ENCODE results near the gene PRKCZ.
"Not testable (repeated sequence)": the region's sequence is repeated elsewhere in the genome, so short reads cannot be mapped to it uniquely, and the experiment has no call there.

Gene PRKCZ

DNA sequence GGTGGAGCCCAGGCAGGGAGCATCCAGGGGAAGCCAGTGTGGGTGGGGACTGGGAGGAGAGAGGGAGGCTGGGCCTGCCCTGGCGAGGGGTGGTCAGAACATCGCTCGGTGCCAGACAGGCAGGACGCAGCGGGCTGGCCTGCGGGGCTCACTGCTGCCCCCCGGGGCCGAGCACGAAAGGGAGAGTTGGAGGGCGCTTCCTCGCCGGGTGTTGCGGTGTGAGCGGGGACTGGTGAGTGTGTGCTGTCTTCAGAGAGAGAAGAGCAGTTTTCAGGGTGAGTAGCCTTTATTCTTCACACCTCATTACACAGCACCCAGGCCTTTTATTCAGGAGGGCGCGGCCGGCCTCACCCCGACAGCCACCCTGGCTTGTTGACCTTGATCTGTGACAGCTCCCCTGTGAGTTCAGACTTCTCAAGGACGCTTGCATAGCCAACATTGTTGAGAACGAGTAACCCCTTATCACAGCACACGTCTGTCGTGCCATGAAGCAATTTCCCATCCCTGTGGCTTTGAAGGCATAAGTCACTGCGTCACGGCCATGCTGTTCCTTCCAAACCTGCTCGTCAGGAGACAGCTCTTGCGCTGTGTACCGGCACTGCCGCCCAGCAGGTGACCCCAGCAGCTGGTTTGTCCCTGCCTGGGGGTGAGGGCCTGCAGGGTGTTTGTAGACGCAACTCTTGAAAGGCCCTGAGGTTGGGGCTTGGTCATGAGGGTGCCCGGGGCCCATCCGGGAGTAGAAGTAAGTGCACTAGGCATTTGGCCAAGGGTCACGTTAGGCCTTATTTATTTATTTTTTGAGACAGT, 54.6 kb downstream of the PRKCZ start:
- no peak for DNase-seq

DNA sequence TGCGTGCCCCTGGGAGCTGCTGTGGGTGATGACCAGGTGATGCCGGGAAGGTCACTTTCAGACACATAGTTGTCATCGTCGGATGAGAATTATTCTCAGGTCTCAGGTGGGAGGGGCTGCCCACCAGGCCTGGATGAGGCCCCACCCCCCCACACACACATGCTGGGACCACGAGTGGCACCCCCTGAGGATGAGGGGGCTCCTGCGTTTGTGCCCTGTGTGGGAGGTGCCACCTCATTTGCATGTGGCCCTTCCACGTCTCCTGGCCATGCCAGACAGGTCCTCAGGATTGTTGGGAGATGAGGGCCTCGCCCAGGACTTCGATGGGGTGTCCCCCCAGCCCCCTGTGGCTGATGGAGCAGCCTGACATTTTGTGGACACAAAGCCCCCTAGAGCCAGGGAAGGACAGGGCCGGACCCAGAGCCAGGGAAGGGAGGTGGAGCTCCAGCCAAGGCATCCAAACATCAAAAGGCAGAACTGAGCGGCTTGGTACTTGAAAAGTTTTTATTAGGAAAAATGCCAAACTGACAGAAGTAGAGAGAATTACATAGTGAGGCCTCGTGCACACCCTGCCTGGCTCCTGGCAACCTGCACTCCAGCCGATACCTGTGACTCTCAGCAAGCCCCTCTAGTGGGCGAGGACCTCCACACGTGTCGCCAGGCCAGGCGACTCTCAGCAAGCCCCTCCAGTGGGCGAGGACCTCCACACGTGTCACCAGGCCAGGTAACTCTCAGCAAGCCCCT, 55.7 kb downstream of the PRKCZ start:
- no peak for DNase-seq

DNA sequence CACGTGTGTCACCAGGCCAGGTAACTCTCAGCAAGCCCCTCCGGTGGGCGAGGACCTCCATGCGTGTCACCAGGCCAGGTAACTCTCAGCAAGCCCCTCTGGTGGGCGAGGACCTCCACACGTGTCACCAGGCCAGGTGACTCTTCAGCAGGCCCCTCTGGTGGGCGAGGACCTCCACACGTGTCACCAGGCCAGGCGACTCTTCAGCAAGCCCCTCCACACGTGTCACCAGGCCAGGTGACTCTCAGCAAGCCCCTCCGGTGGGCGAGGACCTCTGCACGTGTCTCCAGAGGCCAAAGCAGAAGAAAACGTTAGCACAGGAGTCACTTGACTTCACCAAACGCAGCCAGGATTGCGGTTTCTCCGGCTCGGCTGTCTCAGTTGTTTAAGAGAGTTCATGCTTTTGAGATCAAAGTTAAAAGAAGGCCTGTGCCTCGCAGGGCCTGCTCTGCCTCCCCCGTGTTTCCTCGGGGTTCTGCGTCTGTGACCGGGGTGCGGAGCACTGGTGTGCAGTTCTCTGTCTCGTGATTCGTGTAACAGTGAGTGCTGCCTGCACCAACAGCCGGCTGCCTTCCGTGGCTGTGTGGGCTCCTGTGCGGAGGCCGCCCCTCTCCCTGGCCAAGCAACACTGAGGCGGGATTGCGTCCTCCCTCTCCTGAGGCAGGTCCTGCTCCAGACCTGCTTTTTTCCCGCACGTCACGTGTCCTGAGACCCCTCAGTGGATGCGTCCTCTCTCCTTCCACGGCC, 56.6 kb downstream of the PRKCZ start:
- DNase-seq, result no peak

DNA sequence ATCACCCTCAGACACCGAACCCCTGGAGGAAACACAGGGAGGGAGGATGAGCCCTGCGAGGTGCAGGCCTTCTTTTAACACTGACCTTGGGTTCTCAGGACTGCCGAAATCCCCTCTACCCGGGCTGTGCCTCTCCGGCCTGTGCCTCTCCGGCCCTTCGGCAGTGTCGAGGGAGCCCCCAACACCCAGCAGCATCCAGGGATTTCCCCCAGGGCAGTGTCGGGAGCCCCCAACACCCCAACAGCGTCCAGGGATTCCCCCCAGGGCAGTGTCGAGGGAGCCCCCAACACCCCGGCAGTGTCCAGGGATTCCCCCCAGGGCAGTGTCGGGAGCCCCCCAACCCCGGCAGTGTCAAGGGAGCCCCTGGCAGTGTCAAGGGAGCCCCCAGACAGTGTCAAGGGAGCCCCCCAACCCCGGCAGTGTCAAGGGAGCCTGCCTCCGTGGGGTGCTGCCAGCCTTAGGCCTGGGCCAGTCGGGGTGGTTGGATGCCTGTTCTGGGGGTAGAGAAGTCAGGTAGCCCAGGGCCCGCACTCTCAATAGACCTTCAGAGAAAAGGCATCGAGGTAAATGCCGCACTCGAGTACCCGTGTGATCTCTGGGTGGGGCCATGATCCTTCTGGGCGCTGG, 57.5 kb downstream of the PRKCZ start:
- no peak for DNase-seq

DNA sequence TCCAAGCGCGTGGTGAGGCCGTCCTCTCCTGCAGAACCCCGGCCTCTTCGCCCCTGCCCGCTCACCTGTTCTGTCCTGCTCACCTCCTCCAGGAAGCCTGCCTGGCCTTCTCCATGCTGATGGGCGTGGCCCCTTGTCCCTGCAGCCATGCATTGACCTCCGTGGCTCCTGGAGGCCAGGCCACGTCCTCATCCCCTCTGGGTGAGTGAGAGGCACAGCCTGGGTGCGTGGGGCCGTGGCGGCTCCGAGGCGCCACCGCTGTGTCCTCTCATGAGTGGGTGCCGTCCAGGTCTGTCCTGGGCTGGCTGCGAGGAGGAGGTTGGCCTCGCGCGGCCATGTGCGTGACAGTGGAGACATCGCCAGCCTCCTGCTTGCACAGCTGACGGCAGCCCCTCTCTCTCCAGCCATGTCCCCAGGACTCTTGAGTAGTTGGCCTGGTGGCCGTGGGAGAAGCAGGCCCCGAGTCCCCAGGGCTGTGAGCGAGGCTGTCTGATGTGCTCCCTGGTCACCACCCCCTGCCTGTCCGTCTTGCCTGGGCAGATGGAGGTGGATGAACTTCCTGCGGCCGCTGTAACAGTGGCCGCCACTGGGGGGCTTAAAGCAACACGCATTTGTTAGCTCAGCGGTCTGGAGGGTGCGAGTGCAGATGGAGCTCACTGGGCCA, 58.1 kb downstream of the PRKCZ start:
- no peak for DNase-seq

DNA sequence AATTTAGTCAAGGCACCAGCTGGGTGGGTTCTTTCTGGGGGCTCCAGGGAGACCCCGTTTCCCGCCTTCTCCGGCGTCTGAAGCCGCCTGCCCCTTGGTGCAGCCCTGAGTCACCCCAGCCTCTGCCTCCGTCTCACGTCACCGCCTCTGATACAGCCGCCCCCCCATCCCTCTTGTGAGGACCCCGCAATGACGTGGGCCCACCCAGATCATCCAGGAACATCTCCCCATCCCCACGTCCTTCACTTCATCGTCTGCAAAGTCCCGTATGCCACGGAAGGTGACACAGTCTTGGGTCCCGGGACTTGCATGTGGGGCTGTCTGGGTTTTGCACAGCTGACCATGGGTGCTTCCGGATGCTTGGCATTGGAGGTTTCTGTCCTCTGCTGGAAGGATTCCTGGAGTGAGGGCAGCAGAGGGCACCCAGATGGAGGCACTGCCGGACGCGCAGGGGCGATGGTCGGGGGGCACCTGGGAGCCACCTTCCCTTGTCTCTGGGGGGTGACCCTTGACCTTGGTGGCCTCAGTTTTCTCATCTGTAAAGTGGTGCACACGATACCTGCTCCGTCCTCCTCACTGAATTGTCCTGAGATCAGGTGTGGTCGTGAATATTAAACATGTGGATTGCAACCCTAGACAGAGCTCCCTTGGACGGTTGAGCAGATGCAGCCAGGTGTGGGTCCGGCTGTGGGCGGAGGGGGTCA, 58.8 kb downstream of the PRKCZ start:
- DNase-seq, result no peak

DNA sequence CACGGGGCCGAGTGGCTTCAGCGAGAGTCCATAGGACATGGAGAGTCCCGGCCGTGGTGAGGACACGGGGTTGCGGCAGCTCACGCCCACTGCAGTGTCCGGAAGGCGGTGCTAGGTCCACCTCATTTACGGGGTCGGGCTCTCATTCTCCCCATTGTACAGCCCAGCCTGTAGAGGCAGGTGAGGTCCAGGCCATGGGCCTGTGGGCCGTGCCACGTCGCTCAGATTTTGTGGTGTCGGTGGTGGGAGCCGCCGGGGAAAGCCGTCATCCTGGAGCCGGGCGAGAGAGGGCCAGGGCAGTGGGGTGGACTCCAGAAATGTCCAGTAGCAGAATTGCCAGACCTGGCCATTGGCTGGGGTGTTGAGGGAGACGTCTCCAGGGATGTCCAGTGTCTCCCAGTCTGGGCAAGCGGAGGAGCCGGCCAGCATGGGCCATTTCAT, 59.4 kb downstream of the PRKCZ start:
- DNase-seq, result no peak

DNA sequence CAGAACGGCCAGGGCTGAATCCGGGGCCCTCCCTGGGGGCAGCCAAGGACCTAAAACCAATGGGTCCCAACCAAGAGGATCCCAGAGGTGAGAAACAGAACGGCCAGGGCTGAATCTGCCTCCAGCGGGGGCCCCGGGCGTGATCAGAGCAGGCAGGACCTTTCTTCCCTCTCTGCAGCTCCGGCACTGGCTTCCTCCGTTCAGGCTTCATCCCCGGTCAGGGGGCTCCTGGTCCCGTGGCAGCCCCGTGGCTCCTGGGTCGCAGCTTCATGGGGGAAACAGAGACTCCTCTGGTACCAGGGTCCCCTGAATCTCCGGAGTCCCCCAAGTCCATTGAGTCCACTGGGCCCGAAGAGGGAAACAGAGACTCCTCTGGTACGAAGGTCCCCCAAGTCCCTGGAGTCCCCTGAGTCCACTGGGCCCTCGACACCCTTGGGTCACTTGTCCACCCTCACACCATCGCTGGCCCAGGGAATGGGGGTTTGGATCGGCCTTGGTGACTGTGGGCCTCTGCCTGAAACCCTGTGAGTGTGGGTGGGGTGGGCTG, 60.1 kb downstream of the PRKCZ start:
- DNase-seq, result no peak

DNA sequence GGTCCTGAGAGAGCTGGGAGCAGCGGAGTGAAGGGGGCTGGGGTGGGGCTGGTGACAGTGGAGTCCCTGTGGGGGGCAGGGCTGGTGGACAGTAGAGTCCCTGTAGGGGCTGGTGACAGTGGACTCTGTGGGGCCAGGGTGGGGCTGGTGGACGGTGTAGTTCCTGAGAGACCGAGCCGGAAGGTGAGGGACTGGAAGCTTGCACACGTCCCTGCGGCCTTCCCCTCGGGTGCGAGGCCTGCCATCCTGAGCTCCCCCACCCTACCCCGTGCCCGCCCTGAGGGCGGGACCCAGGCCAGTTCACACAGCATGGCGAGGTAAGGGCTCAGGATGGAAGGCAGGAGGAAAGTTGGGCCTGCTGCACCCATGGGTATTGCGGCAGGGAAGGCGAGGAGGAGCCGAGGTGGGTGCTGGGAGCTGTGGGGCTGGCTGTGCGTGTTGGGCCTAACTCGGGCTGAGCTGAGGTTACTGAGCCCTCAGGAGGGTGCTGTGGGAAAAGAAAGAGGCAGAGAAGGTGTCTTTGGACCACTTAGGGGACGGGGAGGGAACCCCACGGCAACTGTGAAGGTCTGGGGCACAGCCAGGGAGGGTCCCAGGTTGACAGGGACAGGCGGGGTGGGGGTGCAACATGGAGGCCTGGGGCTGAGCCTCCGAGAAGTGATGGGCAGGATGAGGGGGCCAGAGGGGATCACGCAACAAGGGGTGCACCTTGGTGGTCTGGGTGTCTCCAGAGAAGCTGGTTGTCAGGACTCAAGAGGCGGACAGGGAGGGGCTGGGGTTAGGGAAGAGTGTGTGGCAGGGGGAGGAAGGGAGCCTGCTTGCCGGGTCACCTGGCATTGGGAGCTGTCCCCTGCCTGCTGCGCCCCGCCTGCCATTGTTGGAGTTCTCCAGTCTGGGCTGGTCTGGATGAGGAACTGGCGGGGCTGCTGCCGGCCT, 60.8 kb downstream of the PRKCZ start:
- no peak for DNase-seq

DNA sequence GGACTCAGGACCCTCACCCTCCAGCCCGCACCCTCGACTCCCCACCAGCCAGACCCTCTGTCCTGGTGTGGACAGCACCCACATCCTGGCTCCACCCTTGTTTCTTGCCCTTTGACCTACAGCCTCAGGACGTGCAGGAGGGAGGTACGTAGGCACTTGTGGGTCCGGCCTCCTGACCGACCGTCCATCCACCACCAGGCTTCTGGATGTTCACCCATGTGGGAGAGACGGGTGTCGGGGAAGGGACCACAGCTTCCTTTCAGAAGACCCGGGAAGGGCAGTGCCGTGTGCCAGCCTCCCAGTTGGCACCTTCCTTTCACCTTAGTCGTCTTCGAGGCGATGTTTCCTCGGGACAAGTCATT, 61.4 kb downstream of the PRKCZ start:
- DNase-seq, result no peak

DNA sequence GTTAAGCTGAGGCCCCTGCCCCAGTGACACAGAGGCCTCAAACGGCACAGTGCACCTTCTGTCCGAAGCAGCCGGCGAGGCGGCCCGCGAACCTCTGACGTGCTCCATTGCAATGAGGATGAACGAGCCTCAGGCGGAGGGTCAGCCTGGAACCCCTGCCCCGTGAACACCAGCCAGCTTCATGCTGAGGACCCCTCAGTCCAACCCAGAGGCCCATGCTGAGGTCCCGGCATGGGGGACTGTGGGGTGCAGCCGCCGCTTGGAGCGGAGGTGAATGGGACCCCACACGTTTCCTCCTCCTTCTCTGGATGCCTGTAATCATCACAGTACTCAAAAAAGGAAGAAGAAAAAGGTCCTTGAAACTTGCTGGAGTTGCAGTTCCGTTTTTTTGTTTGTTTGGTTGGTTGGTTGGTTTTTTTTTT, 62.1 kb downstream of the PRKCZ start:
- no peak for DNase-seq

DNA sequence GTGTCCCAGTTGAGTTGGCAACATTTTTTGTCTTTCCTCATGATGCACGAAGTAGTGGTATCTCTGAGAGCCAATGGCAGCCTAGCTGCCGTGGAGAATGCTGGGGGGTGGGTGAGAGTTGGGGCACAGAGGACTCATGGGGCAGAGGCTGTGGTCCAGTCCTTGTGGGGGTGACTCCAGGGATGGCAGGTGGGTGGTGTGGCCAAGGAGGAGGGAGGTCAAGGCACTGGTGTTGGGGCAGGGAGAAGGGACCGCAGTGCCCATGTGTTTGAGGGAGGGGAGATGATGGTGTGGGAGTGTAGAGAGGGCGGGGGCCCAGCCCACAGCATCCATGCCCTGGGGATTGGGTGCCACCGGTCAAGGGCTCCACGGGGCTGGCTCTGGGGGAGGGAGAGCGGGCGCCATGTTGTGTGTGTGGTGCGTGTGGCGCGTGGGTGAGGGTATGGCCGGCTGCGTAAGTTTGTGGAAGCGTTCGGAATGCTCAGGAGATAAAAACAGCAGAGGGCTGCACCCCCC, 63.5 kb downstream of the PRKCZ start:
- no peak for DNase-seq

DNA sequence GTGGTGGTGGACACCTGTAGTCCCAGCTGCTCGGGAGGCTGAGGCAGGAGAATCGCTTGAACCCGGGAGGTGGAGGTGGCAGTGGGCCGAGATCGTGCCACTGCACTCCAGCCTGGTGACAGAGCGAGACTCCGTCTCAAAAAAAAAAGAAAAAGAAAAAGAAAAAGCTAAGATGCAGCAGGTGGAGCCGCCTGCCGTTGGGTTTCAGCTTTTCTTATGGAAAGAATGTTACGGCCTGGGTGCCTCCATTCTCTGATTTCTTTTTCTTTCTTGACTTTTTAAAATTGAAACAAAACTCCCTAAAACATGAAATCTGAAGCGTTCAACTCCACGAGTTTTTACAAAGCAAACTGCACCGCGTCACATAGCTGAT, 64.4 kb downstream of the PRKCZ start:
- DNase-seq, result not testable (repeated sequence)

DNA sequence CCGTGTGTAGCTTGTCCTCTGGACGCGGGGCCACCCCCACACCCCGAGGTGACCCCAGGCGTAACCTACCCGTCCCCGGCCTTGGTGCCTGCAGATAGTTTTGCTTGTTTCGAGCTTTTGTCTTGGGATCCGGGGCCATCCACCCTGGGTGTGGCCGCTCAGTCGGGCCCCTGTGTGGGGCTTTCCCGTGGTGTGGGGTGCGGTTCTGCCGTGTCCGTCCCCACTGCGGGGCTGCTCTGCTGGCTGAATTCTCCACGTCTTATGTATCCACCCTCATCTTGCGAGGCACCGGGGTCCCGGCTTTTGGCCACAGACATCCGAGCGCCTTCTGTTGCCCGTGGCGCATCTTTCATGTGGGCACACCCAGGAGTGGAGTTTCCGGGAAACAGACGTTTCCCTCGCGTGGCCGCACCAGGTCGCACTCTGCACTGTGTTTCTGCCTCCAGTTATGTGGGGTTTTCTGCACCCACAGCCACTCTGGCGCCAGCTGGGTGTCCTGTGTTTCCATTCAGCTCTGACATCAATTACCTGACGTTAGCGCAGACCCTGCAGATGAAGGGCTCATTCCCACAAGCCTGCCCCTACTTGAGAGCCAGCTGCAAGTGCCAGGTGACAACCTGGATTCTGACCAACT, 64.9 kb downstream of the PRKCZ start:
- no peak for DNase-seq

DNA sequence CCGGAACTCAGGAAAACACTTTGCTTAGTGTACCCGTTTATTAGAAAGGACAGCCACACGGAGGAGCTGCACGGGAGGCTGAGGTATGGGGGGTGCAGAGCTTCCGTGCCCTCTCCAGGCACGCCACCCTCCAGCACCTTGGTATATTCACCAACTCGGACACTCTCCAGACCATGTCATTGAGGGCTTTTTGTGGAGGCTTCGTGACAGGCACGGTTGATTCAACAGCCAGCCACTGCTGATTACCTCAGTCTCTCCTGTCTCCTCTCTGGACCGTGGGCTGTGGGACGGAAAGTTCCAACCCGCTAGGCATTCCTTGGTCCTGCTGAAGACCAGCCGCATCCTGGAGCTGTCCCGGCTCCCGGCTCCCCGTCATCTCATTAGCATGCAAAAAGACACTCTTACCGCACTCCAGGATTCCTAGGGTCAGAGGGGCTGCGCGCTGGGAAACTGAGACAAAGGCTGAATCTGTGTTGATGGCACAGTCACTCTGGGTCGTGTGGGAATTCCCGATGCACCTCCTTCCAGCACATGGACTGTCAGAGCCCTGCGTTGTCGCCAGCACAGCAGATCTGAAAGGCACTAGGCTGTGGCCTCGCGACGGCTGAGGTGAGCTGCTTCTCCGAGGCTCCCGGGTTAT, 65.6 kb downstream of the PRKCZ start:
- DNase-seq, result no peak

DNA sequence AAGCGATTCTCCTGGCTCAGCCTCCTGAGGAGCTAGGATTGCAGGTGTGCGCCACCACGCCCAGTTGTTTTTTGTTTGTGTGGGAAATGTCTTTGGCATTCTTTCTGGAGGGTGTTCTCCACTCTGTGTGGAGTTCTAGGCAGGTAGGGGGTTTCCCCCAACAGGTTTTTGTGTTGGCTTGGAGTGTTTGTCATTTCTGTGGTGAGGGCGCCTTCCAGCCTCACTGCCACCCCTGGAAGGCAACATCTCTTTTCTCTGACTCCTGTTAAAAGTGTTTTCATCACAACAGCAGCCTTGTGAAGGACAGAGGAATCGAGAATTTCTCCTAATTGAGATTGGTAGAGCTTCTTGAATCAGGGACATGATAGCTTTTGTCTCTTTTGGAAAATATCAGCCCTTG, 69.7 kb downstream of the PRKCZ start:
- no peak for DNase-seq

DNA sequence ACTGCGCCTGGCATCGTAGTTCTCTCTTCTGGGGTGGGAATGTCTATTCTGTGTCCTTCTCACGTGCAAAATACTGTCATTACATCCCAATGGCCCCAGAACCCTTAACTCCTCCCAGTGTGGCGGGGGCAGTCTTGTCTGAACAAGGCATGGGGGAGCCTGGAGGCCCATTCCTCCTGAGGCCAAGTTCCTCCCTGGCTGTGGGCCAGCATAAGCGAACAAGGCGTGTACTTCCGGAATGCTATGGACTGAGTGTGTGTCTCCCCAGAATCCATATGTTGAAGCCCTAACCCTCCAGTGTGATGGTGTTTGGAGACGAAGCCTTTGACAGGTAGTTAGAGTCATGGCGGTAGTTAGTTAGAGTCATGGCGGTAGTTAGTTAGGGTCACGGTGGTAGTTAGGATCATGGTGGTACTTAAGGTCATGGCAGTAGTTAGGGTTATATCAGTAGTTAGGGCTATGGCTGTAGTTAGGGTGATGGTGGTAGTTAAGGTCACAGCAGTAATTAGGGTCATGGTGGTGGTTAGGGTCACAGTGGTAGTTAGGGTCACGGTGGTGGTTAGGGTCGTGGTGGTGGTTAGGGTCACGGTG, 71.0 kb downstream of the PRKCZ start:
- DNase-seq, result no peak

DNA sequence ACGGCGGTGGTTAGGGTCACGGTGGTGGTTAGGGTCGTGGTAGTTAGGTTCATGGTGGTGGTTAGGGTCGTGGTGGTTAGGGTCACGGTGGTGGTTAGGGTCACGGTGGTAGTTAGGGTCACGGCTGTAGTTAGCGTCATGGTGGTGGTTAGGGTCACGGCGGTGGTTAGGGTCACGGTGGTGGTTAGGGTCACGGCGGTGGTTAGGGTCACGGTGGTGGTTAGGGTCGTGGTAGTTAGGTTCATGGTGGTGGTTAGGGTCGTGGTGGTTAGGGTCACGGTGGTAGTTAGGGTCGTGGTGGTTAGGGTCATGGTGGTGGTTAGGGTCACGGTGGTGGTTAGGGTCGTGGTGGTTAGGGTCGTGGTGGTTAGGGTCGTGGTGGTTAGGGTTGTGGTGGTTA, 71.6 kb downstream of the PRKCZ start:
- DNase-seq, result not testable (repeated sequence)

Measured in stimulated activated CD4-positive, alpha-beta T cell treated with anti-CD3 and anti-CD28 coated beads, Interleukin-4, amount 100 ng/mL, for 1 hour (primary cell).